ENCODE data around the gene GLRA1. TPM values are rescaled to one million over a fixed set of nuclear protein-coding genes. Genes with fewer than 3 reads are reported as not detected.

The GLRA1 gene
- polyA plus RNA-seq, 1 donor (not counting 4 experiments of a cell fraction or from before 2014, with no cell fraction given), result not detected

DNA sequence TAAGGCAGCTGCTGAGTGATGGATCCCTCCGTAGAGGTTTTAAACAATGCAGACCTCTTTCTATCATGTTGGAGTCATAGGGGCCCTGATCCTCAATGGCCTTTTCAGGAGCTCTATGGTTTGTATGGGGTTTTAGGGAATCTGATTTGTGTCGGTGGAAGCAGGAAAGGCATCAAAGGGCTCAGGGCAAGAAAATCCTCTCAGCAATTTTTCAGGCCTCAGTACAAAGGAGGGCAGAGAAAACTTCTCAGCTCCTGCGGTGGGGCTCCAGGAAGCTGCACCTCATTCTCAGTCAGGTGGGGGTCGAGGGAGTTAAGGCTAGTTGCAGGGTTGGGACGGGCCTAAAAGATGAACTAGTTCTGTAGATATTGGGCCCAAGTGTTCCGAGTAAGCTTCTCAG, 35.0 kb downstream of the GLRA1 start:
- Histone ChIP-seq H3K79me2 (ENCODE audit: control insufficient read depth, insufficient read depth, low read length) (no peaks in the 10 kb centered on the region), H3K9ac (ENCODE audit: control insufficient read depth, extremely low read depth, insufficient read depth, low read length) (no peak overlapping the region), H4K20me1 (ENCODE audit: control insufficient read depth, extremely low read depth, insufficient read depth, low read length) (no peaks in the 10 kb centered on the region), H3K4me1 (ENCODE audit: control insufficient read depth, extremely low read depth, insufficient read depth, low read length) (no peaks in the 10 kb centered on the region), H3K4me3 (ENCODE audit: control insufficient read depth in 2 of 3, extremely low read depth in 1 of 3, insufficient read depth in 2 of 3, low read depth in 1 of 3, low read length in 3 of 3) (no peak overlapping the region), H3K36me3 (ENCODE audit: control insufficient read depth in 2 of 2, extremely low read depth in 1 of 2, insufficient read depth in 2 of 2, low read length in 2 of 2) (no peaks in the 10 kb centered on the region), H3K9me1 (ENCODE audit: control insufficient read depth, extremely low read depth, insufficient read depth, low read length) (no peaks in the 10 kb centered on the region), H3K27ac (ENCODE audit: control insufficient read depth, insufficient read depth, low read length) (no peak overlapping the region), H3K4me2 (ENCODE audit: control insufficient read depth, extremely low read depth, insufficient read depth, low read depth, low read length) (no peak overlapping the region), H3K9me3 (ENCODE audit: control insufficient read depth, low read depth, low read length) (no peaks in the 10 kb centered on the region), H3K27me3 (ENCODE audit: control insufficient read depth, extremely low read depth, insufficient read depth, low read length) (no peaks in the 10 kb centered on the region), H2AFZ (ENCODE audit: control insufficient read depth, low read length) (no peak overlapping the region)
- FAIRE-seq (no peak), DNase-seq (ENCODE audit: low read depth, low spot score) (no peak)
- dilution Hi-C loops (cut with MboI; ENCODE audit: extremely low pct_ligation_motif_present, low sequenced_read_pairs), result no loop called here
- TF ChIP-seq CTCF (optimal IDR thresholded peaks at IDR 0.05 in 1 of 3, IDR thresholded peaks at IDR 0.05 in 1 of 3, conservative IDR thresholded peaks at IDR 0.05 in 1 of 3; ENCODE audit: extremely low read depth in 1 of 3, insufficient read depth in 2 of 3, low read length in 3 of 3) (no peak), EZH2 (IDR thresholded peaks at IDR 0.05; ENCODE audit: low read length) (no peak)

- DNase-seq (ENCODE audit: low read depth, low spot score), result no peak
- TF ChIP-seq EZH2 (IDR thresholded peaks at IDR 0.05; ENCODE audit: low read length) (no peak), CTCF (optimal IDR thresholded peaks at IDR 0.05 in 1 of 3, IDR thresholded peaks at IDR 0.05 in 1 of 3, conservative IDR thresholded peaks at IDR 0.05 in 1 of 3; ENCODE audit: extremely low read depth in 1 of 3, insufficient read depth in 2 of 3, low read length in 3 of 3) (no peak)
- dilution Hi-C loops (cut with MboI; ENCODE audit: extremely low pct_ligation_motif_present, low sequenced_read_pairs), result no loop called here
- no peak overlapping the region for H3K27ac ChIP-seq (ENCODE audit: control insufficient read depth, insufficient read depth, low read length)
- no peaks in the 10 kb centered on the region for H3K79me2 ChIP-seq (ENCODE audit: control insufficient read depth, insufficient read depth, low read length)
- H3K4me1 ChIP-seq (ENCODE audit: control insufficient read depth, extremely low read depth, insufficient read depth, low read length), result no peaks in the 10 kb centered on the region
- no peaks in the 10 kb centered on the region for H3K27me3 ChIP-seq (ENCODE audit: control insufficient read depth, extremely low read depth, insufficient read depth, low read length)
- no peak overlapping the region for H2AFZ ChIP-seq (ENCODE audit: control insufficient read depth, low read length)
- H3K4me3 ChIP-seq (ENCODE audit: control insufficient read depth in 2 of 3, extremely low read depth in 1 of 3, insufficient read depth in 2 of 3, low read depth in 1 of 3, low read length in 3 of 3), result no peak overlapping the region
- no peak overlapping the region for H3K9ac ChIP-seq (ENCODE audit: control insufficient read depth, extremely low read depth, insufficient read depth, low read length)
- no peak overlapping the region for H3K4me2 ChIP-seq (ENCODE audit: control insufficient read depth, extremely low read depth, insufficient read depth, low read depth, low read length)
- no peaks in the 10 kb centered on the region for H3K9me1 ChIP-seq (ENCODE audit: control insufficient read depth, extremely low read depth, insufficient read depth, low read length)
- FAIRE-seq, result no peak
- H3K9me3 ChIP-seq (ENCODE audit: control insufficient read depth, low read depth, low read length), result no peaks in the 10 kb centered on the region
- H4K20me1 ChIP-seq (ENCODE audit: control insufficient read depth, extremely low read depth, insufficient read depth, low read length), result no peaks in the 10 kb centered on the region
- H3K36me3 ChIP-seq (ENCODE audit: control insufficient read depth in 2 of 2, extremely low read depth in 1 of 2, insufficient read depth in 2 of 2, low read length in 2 of 2), result no peaks in the 10 kb centered on the region
Observed at GRCh38 chr5:151886546-151887275, 37.9 kb downstream of the GLRA1 start.
